Measurements from ENCODE around the gene PHC2.

DNA sequence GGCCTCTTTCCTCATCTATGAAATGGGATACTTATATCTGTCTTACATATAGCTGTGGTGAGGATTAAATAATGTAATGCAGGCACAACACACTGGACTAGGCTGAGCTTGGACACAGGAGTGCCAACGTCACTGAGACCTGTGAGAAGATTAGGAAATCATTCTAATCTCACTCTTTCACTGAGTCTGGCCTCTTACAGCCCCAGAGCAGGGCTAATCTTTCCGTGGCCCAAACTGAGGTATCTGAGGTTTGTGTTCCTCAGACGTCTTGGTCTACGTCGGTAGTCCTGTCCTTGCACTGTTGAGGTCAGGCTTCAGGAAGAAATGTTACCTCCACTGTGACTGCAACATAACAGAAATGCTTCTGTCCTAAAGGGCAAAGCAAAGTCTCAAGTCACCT is 87.4 kb downstream of the PHC2 start:
- no peak for TF ChIP-seq JUND (CRISPR knock-in tag; IDR thresholded peaks at IDR 0.05)
- no peak for TF ChIP-seq CTCF (CRISPR knock-in tag; IDR thresholded peaks at IDR 0.05)
- no peak for TF ChIP-seq ZNF34 (CRISPR knock-in tag; IDR thresholded peaks at IDR 0.05; ENCODE audit: borderline replicate concordance)
- no peak for TF ChIP-seq ATF1 (CRISPR knock-in tag; IDR thresholded peaks at IDR 0.05)
- TF ChIP-seq FOXK1 (CRISPR knock-in tag; IDR thresholded peaks at IDR 0.05; ENCODE audit: borderline replicate concordance, low read depth), result no peak
- TF ChIP-seq TMF1 (CRISPR knock-in tag; IDR thresholded peaks at IDR 0.05; ENCODE audit: low read depth), result no peak
- TF ChIP-seq ZNF451 (CRISPR knock-in tag; IDR thresholded peaks at IDR 0.05), result no peak
- no peak for TF ChIP-seq ZNF777 (CRISPR knock-in tag; IDR thresholded peaks at IDR 0.05)
- TF ChIP-seq FOSL1 (CRISPR knock-in tag; IDR thresholded peaks at IDR 0.05; ENCODE audit: borderline replicate concordance), result no peak
- TF ChIP-seq, protein P1, sequence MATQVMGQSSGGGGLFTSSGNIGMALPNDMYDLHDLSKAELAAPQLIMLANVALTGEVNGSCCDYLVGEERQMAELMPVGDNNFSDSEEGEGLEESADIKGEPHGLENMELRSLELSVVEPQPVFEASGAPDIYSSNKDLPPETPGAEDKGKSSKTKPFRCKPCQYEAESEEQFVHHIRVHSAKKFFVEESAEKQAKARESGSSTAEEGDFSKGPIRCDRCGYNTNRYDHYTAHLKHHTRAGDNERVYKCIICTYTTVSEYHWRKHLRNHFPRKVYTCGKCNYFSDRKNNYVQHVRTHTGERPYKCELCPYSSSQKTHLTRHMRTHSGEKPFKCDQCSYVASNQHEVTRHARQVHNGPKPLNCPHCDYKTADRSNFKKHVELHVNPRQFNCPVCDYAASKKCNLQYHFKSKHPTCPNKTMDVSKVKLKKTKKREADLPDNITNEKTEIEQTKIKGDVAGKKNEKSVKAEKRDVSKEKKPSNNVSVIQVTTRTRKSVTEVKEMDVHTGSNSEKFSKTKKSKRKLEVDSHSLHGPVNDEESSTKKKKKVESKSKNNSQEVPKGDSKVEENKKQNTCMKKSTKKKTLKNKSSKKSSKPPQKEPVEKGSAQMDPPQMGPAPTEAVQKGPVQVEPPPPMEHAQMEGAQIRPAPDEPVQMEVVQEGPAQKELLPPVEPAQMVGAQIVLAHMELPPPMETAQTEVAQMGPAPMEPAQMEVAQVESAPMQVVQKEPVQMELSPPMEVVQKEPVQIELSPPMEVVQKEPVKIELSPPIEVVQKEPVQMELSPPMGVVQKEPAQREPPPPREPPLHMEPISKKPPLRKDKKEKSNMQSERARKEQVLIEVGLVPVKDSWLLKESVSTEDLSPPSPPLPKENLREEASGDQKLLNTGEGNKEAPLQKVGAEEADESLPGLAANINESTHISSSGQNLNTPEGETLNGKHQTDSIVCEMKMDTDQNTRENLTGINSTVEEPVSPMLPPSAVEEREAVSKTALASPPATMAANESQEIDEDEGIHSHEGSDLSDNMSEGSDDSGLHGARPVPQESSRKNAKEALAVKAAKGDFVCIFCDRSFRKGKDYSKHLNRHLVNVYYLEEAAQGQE (IDR thresholded peaks at IDR 0.05; ENCODE audit: borderline replicate concordance in 1 of 2, low read depth in 1 of 2, low read length in 2 of 2), result no peak
- no peak for TF ChIP-seq PHF8 (CRISPR knock-in tag; IDR thresholded peaks at IDR 0.05)
- TF ChIP-seq ZNF790 (CRISPR knock-in tag; IDR thresholded peaks at IDR 0.05; ENCODE audit: borderline replicate concordance), result no peak
- TF ChIP-seq EP300 (IDR thresholded peaks at IDR 0.05; ENCODE audit: low read depth in 2 of 2, low read length in 2 of 2), result no peak
- TF ChIP-seq EP300 (CRISPR knock-in tag; IDR thresholded peaks at IDR 0.05; ENCODE audit: borderline replicate concordance), result no peak

All from HepG2 (cell line).